Measurements from ENCODE around the gene CDK19. TPM values are rescaled to one million over a fixed set of nuclear protein-coding genes. Genes with fewer than 3 reads are reported as not detected.

CDK19 gene
- total RNA-seq, 1 experiment from 2014 or later = 11.7 TPM

DNA sequence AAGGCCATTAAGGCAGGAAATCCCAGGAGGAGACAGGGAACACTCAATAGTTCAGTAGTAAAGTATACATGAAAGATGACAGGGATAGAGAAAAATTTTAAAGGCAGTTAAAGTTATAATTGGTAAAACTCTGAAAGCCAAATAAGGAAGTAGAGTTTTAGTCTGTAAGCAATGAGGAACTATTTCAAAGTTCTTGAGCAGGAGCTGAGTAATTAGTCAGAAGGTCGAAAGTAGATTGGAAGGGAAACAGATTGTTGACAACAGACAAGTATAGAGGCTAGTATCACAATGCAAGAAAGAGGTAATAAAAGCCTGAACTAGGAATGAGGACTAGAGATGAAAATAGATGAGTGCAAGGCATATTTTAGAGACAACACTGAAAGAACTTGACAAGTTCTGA is 150.3 kb downstream of the CDK19 start (continued):
- TF ChIP-seq ZNF425 (CRISPR knock-in tag; conservative IDR thresholded peaks at IDR 0.05) (no peak), FOXJ3 (CRISPR knock-in tag; IDR thresholded peaks at IDR 0.05; ENCODE audit: borderline replicate concordance) (no peak), MXD4 (CRISPR knock-in tag; IDR thresholded peaks at IDR 0.05; ENCODE audit: borderline replicate concordance) (no peak), FOXP1 (CRISPR knock-in tag; IDR thresholded peaks at IDR 0.05; ENCODE audit: borderline replicate concordance) (no peak)
- TF ChIP-seq, protein P1, sequence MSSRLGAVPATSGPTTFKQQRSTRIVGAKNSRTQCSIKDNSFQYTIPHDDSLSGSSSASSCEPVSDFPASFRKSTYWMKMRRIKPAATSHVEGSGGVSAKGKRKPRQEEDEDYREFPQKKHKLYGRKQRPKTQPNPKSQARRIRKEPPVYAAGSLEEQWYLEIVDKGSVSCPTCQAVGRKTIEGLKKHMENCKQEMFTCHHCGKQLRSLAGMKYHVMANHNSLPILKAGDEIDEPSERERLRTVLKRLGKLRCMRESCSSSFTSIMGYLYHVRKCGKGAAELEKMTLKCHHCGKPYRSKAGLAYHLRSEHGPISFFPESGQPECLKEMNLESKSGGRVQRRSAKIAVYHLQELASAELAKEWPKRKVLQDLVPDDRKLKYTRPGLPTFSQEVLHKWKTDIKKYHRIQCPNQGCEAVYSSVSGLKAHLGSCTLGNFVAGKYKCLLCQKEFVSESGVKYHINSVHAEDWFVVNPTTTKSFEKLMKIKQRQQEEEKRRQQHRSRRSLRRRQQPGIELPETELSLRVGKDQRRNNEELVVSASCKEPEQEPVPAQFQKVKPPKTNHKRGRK (CRISPR knock-in tag; IDR thresholded peaks at IDR 0.05; ENCODE audit: borderline replicate concordance) = no peak
- TF ChIP-seq, protein P2, sequence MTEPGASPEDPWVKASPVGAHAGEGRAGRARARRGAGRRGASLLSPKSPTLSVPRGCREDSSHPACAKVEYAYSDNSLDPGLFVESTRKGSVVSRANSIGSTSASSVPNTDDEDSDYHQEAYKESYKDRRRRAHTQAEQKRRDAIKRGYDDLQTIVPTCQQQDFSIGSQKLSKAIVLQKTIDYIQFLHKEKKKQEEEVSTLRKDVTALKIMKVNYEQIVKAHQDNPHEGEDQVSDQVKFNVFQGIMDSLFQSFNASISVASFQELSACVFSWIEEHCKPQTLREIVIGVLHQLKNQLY (CRISPR knock-in tag; IDR thresholded peaks at IDR 0.05) = no peak
- TF ChIP-seq, protein P3, sequence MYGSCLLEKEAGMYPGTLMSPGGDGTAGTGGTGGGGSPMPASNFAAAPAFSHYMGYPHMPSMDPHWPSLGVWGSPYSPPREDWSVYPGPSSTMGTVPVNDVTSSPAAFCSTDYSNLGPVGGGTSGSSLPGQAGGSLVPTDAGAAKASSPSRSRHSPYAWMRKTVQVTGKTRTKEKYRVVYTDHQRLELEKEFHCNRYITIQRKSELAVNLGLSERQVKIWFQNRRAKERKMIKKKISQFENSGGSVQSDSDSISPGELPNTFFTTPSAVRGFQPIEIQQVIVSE (CRISPR knock-in tag; IDR thresholded peaks at IDR 0.05; ENCODE audit: borderline replicate concordance) = no peak

DNA sequence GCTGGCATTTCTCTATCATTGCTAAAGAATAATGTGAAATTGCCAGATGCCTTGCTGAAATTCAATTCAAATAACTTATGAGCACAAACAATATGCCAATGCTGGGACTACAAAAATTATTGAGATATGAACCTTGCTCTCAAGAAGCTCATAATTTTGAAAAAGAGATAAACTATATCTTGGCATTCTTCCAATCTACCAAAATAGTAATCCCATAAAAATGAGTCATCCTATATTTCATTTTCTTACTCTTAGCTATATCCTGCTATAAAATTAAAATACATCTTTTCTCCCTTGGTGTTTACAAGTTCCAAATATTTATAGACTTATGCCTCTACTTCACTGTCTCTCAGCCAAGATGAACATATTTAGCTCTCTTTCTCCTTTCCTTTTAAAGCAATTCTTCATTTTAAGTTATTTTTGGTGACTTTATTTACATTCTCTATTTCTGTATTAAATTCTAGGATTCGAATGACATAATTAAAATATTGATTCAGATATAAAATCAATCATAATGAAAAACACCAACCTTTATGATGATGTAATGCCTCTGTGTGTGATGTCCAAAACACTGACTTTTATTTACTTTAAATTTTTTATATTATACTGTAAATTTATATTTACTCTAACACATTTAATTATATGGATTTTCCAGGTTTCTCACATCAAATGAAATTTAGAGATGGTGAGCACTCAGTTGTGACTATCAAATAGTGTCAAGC is 152.6 kb downstream of the CDK19 start:
- Mint-ChIP-seq H3K9me3 (no peaks in the 10 kb centered on the region), H3K27me3 (ENCODE audit: low read depth) (no peaks in the 10 kb centered on the region), H3K36me3 (no peaks in the 10 kb centered on the region), H3K4me1 (peaks cover 5% of the 10 kb centered on the region; the same call in 1 of the 2 replicates), H3K4me3 (no peak overlapping the region), H3K27ac (no peak overlapping the region)
- no peak for TF ChIP-seq ERG (CRISPR knock-in tag; IDR thresholded peaks at IDR 0.05)
- TF ChIP-seq TEAD1 (CRISPR knock-in tag; IDR thresholded peaks at IDR 0.05) = no peak
- TF ChIP-seq, protein P4, sequence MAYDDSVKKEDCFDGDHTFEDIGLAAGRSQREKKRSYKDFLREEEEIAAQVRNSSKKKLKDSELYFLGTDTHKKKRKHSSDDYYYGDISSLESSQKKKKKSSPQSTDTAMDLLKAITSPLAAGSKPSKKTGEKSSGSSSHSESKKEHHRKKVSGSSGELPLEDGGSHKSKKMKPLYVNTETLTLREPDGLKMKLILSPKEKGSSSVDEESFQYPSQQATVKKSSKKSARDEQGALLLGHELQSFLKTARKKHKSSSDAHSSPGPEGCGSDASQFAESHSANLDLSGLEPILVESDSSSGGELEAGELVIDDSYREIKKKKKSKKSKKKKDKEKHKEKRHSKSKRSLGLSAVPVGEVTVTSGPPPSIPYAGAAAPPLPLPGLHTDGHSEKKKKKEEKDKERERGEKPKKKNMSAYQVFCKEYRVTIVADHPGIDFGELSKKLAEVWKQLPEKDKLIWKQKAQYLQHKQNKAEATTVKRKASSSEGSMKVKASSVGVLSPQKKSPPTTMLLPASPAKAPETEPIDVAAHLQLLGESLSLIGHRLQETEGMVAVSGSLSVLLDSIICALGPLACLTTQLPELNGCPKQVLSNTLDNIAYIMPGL (CRISPR knock-in tag; IDR thresholded peaks at IDR 0.05) = no peak
- TF ChIP-seq, protein P1 (CRISPR knock-in tag; IDR thresholded peaks at IDR 0.05; ENCODE audit: borderline replicate concordance) = no peak
- no peak for ATAC-seq
- no peak for DNase-seq (ENCODE audit: low spot score)
- CTCF ChIA-PET = interaction anchor here (1.0 kb wide), 1 partner anchor 20 kb away, joined by 4 read pairs; no protein-coding TSS in a partner anchor
- POLR2A ChIA-PET = no interaction called here

DNA sequence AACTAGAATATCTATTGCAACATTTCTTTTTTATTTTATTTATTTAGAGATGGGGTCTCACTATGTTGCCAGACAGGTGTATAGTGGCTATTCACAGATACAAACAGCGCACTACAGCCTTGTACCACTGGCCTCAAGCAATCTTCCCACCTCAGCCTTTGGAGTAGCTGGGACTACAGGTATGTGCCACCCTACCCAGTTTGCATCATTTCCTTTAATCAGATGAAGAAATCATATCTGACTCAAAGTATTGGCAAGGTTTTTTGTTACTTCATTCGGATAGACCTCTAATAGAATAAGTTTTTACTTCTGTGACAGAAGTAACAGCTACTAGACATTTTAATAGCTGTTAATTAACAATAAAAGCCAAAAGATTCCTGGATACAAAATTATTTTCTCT is 153.9 kb downstream of the CDK19 start:
- ATAC-seq (no peak), DNase-seq (ENCODE audit: low spot score) (no peak)
- no peaks in the 10 kb centered on the region for H3K9me3 Mint-ChIP-seq
- no peaks in the 10 kb centered on the region for H3K27me3 Mint-ChIP-seq (ENCODE audit: low read depth)
- ChIA-PET CTCF (interaction anchor here (1.0 kb wide), 1 partner anchor 21 kb away, joined by 4 read pairs; no protein-coding TSS in a partner anchor), POLR2A (no interaction called here)
- H3K27ac Mint-ChIP-seq = no peak overlapping the region
- no peak overlapping the region for H3K4me3 Mint-ChIP-seq
- peaks cover 12% of the 10 kb centered on the region for H3K4me1 Mint-ChIP-seq
- no peaks in the 10 kb centered on the region for H3K36me3 Mint-ChIP-seq
- no peak for TF ChIP-seq ATF2 (CRISPR knock-in tag; IDR thresholded peaks at IDR 0.05; ENCODE audit: borderline replicate concordance, low read depth)
- TF ChIP-seq JUN (CRISPR knock-in tag; IDR thresholded peaks at IDR 0.05) = no peak
- no peak for TF ChIP-seq OVOL2 (CRISPR knock-in tag; IDR thresholded peaks at IDR 0.05; ENCODE audit: borderline replicate concordance)
- no peak for TF ChIP-seq RELA (CRISPR knock-in tag; IDR thresholded peaks at IDR 0.05; ENCODE audit: borderline replicate concordance)
- TF ChIP-seq FOXP1 (CRISPR knock-in tag; IDR thresholded peaks at IDR 0.05; ENCODE audit: borderline replicate concordance) = no peak
- no peak for TF ChIP-seq ZNF232 (CRISPR knock-in tag; IDR thresholded peaks at IDR 0.05)
- TF ChIP-seq, protein P2 (CRISPR knock-in tag; IDR thresholded peaks at IDR 0.05) = no peak
- TF ChIP-seq, protein P5, sequence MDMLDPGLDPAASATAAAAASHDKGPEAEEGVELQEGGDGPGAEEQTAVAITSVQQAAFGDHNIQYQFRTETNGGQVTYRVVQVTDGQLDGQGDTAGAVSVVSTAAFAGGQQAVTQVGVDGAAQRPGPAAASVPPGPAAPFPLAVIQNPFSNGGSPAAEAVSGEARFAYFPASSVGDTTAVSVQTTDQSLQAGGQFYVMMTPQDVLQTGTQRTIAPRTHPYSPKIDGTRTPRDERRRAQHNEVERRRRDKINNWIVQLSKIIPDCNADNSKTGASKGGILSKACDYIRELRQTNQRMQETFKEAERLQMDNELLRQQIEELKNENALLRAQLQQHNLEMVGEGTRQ (CRISPR knock-in tag; IDR thresholded peaks at IDR 0.05) = no peak

Data from WTC11 (cell line).